Left renal pelvis (tissue), 4 donors: ENCODE results near the gene LRFN2. TPM values are rescaled to one million over a fixed set of nuclear protein-coding genes. Genes with fewer than 3 reads are reported as not detected.

ENCODE experiments used
- DNase-seq, 4 donors: peaks; one replicate each; pipeline ENCODE4 v3.0.0-alpha.2; 2013; ENCODE audit warnings: low read depth in 4 of 4, low spot score in 3 of 4
- polyA plus RNA-seq, 4 donors: library from polyadenylated mRNA; unstranded; fragments of 120-200 nt; gene quantifications; one replicate each; pipeline ENCODE4 v1.2.1, GENCODE V29; 2013; ENCODE audit not compliant: insufficient read length in 4 of 4

Gene LRFN2
- polyA plus RNA-seq, 4 donors = 0.85 to 1.1 (median 1.1) TPM

DNA sequence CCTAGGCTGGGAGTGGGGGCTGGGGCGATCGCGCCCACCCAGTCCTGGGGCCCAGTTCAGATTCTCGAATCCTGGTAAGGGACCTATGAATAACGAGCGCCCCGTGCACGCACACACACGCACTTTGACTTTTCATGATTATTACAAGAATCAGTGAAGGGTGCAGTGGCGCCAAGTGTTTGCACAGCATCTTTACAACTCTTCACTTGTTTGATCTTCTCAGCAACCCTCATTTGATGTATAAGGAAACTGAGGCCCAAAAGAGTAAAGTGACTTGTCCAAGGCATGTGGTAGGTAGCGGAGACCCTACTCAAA, 863 bp upstream of the LRFN2 start:
- no peak for DNase-seq

DNA sequence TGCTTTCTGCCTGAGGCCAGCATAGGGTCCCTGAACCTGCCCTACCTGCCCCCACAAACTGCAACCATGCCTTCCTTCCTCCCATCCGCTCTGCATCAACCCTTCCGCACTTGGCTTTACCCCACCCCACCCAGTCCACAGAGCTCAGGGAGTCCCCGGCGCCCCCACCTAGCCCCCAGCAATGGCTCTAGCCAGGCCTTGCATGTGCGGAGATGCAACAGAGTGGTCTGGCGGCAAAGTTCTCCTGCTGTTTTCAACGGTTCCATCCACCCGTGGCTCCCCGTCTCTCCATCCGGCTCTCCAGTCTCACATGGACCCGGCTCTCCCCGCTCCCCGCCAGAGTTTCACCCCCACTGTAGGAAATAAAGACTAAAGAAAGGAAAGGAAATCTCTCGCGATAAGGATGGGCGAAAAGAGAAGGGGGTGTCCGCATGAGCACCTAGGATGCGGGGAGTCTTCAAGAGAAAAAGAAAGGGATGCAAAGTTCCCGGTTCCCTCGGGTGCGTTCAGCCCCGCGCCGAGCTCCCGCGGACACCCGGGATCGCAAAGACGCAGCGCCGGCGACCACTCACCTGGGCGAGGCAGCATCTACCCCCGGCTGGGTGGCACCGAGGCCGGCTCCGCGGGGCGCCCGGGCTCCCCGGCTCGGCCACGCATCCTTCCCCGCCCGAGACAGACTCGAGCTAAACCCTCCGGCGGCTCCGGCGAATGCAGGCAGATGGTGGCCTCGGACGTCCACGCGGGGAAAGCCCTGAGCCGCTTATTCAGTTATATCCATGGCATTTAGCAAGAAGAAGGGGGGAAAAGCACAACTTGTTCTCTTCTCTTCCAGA, 579 bp downstream of the LRFN2 start:
- no peak for DNase-seq

DNA sequence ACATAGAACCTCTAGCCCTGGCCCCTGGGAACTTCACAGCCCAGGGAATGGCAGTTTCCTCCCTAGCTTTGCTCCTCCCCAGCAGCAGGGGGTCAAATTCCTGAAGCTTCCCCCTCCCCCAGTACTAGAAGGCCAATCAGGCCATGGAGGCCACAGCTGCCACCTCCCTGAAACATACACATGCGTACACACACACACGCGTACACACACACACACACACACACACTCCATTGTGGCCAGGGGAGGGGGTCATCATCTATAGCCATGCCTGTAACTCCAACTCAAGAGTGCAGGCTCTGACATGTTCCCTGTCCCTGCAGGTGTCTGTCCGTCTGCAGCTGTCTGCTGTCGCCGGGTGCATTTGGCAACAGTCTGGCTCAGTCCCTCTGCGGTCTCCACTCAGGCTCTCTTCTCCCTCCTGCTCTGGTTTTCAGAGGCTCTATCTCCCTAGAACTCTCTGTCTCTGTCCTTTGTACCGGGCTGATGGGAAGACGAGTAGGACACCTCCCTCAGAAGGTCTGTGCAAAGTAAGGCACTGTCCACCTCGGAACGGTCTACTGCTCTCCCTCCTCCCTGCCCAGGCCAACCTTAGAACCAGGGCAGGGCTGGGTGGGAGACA, 1.4 kb downstream of the LRFN2 start:
- DNase-seq = no peak

DNA sequence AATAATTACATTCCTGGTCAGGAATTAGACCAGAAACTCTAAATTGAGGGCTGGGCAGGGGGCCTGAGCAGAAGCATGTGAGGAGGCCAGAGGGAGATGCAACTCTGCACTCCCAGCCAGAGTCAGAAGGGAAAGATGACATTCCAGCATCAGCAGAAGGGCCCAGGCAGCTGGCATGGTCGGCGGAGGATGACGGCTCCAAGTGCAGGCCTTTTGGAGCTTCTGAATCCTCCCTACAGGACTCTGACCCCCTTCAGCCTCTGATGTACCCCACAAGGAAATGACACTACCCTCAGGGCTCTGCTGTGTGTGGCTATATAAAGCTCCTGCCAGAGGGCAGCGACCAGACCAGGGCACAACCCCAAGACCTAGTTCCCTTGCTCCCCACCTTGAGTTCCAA, 1.9 kb downstream of the LRFN2 start:
- no peak for DNase-seq

DNA sequence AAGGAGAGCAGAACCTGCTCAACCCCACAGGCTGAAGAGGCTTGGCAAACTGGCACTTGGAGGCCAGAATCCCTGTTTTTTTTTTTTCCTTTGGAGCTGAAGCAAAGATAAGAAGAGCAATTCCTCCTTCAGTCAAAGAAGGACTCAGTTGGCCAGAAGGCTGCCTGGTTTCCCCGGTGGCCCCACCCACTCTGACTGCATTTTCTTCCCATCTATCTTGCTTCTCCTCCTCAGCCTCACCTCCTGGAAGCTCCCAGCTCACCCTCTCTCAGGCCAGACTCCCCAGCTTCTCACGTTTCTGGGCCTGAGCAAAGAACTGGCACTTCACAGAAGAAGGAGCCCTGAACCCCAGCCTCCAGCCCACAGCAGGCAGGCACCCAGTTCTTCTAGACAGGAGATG, 2.4 kb downstream of the LRFN2 start:
- no peak for DNase-seq

DNA sequence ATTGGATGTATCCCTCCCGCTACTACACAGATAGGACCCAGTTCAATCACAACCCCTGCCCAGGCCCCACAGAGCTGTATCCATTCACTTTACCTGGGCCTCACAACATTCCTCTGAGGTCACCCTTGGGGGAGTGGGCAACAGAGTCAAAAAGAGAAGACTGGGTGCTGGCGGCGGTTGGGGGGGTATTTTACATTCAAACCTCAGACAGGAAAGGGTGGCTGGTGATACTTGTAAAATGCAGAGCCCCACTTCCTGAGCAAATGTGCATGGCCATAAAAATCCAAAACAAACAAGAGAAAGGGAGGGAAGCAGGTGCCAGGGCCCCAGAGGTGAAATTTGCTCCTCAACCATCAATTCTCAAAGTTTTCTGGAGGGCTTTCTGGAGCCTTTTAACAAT, 3.5 kb downstream of the LRFN2 start:
- DNase-seq = no peak

DNA sequence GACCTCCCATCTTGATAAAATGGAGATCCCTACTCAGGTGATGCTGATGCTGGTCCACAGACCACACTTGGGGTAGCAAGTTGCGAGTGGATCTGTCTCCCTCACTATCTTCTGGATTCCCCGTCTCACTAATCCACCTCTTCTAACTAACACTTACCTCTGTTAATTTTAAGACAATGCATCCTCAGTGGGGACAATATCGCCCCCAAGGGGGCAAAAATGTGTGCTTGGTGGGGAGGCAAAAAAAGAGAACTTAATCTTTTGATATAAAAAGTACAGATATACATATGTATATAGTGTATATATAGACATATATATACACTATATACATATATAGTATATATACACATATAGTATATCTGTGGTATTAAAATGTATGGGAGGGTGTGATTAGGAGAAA, 4.3 kb downstream of the LRFN2 start:
- DNase-seq = no peak

DNA sequence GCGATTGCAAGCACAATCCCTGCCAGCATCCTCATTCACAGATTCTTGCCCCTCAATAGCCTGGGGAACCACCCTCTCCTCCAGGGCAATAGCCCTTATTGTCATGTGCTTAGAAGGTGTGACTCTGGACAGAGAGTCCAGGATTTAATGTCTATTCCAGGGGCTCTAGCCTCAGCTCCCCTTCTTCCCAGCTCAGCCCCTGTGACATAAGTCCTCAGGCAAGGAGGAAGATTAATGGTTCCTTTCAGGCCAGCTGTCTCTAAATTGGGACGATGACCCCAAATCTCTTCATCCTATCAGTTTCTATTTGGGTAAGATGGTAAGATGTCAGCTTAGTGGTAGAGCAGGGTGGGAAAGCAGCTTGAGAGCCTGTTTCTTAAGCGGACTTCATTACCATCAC, 8.1 kb downstream of the LRFN2 start:
- DNase-seq = no peak

DNA sequence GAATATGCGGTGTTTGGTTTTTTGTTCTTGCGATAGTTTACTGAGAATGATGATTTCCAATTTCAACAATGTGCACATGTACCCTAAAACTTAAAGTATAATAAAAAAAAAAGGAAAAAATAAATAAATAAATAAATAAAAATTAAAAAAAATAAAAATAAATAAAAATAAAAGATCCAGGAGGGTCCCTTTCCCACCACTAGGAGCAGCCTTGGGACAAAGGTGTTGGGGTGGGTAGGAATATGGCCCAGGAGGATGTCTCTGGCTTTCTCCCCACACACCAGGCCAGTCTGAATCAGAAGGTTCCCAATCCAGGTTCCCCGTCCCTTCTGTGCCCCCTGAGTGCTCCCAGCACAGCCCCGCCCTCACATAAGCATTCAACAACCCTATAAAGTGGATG, 9.5 kb downstream of the LRFN2 start:
- DNase-seq = no peak

DNA sequence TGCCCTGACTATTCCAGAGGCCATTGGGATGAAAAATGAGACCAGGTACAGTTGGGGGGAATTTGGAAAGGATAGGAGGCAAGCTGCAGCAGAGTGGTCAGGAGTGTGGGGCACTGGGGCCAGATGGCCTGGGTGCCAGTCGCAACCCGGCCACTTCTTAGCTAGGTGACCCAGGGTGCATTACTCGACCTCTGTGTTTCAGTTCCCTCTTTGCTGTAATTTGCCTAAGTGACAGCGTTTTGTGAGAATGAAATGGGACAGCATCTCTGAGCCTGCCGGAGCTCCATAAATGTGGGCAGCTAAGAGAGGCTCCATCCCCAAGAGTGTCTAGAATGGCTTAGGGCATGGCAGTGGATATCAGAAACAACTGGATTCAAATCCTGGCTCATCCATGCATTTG, 13.9 kb downstream of the LRFN2 start:
- no peak for DNase-seq

DNA sequence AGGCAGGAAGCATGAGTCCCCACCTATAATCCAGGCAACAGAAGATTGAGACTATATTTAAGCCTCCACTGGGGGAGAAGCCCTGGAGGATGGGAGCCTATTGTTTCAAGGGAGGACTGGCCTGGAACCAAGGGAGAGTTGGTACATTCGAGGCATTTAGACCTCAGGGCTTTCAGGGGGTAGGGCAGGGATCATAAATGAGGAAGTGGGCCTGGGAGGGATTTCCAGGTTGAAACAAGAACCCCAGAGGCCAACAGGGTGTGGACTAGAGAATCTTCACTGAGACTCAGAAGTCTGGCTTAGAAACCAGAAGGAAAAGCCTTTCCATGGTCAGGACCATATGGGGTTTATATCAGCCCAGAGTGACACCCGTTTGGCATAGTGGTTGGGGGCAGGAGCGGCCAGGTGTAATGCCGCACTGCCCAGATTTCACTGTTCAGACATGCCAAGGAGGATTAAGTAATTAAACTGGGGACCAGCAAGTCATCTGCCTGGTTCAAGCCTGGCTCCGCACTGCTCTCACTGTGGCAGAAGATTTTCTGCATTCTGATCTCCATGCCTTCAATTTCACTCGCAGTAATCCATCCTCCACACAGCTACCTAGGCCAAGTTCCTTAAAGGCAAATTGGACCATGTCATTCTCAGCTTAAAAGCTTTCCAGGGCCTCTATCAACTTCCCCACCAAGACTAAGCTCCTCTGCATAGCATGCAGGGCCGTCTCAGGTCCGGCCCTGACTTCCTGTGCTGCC, 17.8 kb downstream of the LRFN2 start:
- DNase-seq = no peak

DNA sequence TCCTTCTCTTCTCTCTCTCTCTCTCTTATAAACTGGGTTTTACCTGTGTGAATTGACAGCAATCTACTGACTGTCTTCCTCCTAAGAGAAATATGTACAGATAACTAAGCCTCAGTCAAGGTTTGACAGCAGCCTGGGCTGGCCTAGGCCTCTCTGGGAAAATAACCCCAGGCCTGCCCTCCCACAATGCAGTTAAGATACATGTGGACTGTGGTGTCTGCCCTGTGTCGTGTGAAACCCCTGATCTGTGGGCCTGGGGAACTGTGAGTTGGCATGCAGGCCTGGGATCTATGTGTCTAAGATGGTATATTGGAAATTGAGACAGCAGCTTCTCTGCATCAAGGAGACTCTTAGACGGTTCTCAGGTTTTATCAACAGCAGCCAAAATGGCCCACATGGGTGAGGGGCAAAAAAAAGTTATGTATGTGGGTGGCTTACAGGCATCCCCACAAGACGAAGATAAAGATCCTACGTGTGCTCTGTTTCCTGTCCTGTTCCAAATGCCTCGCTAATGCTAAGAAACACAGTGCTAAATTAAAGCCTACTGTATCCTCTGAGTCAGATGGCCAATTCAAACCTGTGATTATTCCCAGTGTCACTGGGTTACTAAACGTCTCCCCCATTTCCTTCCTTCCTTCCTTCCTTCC, 19.0 kb downstream of the LRFN2 start:
- no peak for DNase-seq

DNA sequence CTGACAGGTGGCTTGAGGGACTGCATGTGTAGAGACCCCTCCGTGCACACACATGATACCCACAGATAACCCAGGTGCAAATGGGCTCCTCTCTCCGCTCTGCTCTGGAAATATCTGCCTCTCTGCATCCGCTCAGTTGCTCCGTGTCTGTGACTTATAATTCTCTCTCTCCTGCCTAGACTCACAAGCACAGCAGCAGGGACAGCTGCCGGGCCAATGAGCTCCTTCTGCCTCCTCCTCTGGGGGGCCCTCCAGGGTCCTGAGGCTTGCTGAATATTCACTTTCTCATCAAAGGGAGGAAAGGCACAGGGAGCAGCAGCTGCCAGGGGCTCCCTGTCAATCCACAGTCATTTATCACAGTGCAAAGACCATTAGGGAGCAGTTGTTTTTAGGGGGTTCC, 24.1 kb downstream of the LRFN2 start:
- DNase-seq = no peak

DNA sequence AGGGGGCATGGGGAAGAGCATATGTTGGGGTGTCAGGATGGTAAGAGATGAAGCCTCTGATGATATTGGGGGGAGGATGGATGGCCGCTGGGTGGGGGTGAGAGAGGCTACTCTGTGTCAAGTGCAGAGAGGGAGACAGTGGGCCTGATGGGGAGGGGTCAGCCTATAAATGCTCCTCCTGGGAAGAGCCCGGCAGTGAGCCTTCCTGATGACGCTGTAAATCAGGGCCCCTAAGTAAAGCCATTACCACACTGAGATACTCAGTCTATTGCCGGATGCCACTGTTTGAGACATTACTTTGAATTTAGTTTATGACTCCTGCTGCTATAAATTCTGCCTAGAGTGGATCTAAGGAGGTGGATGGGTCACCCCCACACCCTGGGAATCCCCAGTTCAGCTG, 28.1 kb downstream of the LRFN2 start:
- DNase-seq = no peak

DNA sequence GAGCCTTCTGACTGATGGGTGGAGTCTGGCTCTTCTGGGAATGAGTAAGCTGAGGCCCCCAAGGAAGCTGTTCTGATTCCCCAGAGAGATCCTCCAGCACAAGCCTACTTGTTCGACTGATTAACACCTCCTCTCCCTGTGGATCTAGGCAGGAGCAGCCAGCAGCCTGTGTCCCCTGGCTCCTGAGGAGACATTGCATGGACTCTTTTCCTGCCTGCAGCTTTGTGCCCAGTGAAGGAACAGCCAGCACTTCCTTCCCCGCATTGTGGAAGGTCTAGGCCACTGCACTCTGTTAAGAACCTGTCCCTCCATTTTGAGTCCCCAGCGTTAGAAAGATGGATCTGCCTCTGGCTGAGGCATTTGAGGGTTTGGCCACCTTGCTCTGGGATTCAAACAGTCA, 29.1 kb downstream of the LRFN2 start:
- DNase-seq = no peak

DNA sequence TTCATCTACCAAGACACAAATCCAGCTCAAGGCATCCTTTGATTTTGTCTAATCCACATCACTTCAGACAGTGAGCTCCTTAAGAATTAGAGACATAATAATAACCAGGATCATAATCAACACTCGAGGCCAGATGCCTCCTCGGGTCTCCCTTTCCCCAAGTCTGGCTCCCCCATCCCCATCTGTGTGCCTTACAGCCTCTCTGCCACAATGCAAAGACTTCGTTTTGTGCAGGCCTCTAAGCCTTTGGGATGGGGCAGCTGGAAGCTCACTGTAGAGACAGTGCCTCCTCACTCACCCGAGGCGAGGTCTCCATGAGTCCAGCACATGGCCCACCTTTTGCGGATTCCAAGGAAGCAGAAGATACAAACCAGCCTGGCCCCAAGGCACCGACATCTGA, 30.3 kb downstream of the LRFN2 start:
- no peak for DNase-seq

DNA sequence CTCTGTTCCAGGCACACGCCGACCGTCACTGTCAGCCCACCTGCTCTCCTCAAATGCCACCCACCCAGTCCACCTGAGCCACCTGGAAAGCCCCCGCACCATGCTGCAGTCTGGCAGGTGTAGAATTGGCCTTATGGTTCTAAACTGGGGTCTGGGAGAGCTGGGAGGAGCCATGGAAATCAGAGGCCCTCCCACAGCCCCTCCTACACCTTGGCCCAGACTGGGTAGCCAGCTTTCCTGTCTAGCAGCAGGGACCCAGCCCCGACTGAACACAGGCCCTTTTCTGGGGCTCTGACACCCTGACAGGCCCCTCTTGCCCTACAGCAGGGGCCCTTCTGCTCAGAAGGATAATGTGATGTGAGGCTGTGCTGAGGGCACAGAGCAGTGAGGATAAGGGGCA, 31.1 kb downstream of the LRFN2 start:
- no peak for DNase-seq

DNA sequence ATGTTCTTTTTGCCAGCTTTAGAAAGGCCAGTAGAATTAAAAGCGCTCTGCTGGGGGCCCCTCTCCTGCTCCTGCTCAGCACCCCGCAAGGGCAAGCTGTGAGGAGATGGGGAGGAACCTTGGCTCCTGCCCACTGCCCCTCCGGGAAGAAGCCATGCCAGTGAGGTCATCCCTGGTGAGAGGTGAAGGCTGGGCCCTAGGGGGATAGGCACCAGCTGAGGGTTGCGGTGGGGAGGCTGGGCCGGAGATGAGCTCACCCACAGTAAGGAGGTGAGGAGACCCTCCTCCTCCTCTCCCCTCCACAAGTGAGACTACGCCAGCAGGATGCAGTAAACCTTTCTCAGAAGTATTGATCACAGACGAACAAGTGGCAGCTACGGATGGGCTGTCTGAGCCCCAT, 32.1 kb downstream of the LRFN2 start:
- no peak for DNase-seq

DNA sequence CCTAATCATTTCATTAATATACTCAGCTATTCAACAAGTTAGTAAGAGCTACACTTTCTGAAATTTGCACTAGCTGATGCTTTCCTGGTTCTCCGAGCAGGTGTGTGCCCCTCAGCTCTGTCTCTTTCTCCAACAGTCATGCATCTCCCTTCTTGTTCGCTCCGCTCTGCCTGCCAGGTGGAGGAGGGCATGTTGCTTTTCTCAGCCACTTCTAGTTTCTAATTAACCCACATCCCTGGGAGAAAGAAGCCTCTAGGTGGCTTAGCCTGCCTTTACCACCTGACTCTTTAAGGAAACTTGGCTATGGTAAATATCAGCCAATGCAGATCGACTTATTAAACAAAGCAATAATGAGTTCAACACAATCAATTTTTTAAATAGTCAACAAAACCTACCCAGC, 34.2 kb downstream of the LRFN2 start:
- peak in 1 of 4 donors; percentile 14 for DNase-seq

DNA sequence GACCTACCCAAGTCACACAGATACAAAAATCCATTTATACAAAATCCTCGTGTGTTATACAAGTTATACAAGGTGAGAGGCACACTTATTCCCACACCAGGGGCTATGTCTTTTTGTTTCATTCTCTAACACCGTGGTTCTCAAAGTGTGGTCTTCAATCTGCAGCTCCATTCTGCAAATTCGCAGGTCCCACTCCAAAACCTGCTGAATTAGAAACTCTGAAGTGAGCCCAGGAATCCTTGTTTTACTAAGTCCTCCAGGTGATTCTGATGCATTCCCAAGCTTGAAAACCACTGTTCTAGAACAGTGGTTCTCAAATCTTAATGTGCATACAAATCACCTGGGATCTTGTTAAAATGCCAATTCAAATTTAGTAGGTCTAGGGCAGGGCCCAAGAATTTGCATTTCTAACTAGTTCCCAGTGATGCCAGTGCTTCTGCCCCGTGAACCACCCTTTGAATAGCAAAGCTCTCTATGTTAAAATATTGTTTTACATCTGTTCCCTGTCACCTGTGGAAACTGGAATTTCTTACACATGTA, 35.1 kb downstream of the LRFN2 start:
- peak in 2 of 4 donors; percentile 14 for DNase-seq
